SK-N-SH (cell line): Measurements from ENCODE around the gene CHL1. TPM values are rescaled to one million over a fixed set of nuclear protein-coding genes. Genes with fewer than 3 reads are reported as not detected.

Experiments
- CTCF ChIA-PET: fragments of 300-600, 350-600 bp; formaldehyde crosslinking; extraction: SDS; loops from one replicate; lab custom pipeline; 2021; lab: Yijun Ruan, JAX
- POLR2A ChIA-PET: fragments of 350-600 bp; sonication (Branson Sonifier 250); formaldehyde crosslinking; extraction: SDS; loops from one replicate; lab custom pipeline; 2020; ENCODE audit warnings: antibody characterized with exemption, inconsistent platforms; lab: Yijun Ruan, JAX
- DNase-seq: peaks from one replicate; pipeline ENCODE4 v3.0.0; 2012
- H2AFZ ChIP-seq: fragments of 200-600 bp; sonication (generic); 2 replicates; pipeline ENCODE4 v1.8.1; 2016; ENCODE audit warnings: antibody characterized with exemption, mild to moderate bottlenecking, low read depth
- H3F3A ChIP-seq: fragments of 200-600 bp; sonication (generic); replicated peaks from 2 replicates; pipeline ENCODE3; 2016; ENCODE audit warnings: antibody characterized with exemption, mild to moderate bottlenecking; ENCODE audit not compliant: insufficient read depth
- H3K27ac ChIP-seq, 2 experiments: fragments of 200-500 bp in 1 of 2; fragments of 200-600 bp in 1 of 2; sonication (Bioruptor generic) in 1 of 2; sonication (generic), shearing (Covaris generic) in 1 of 2; 2 replicates each; pipeline versions ENCODE4 v1.5.1 to v1.6.1; 2014 to 2016; ENCODE audit warnings: low read depth in 2 of 2, inconsistent platforms in 1 of 2, low read length in 1 of 2, mild to moderate bottlenecking in 1 of 2, mixed read lengths in 1 of 2
- H3K27me3 ChIP-seq: fragments of 200-600 bp; sonication (generic), shearing (Covaris generic); 2 replicates; pipeline ENCODE4 v1.6.1; 2016; ENCODE audit warnings: mixed run types; ENCODE audit not compliant: insufficient read depth
- H3K36me3 ChIP-seq, 2 experiments: fragments of 200-500 bp in 1 of 2; fragments of 200-600 bp in 1 of 2; sonication (Bioruptor generic) in 1 of 2; sonication (generic) in 1 of 2; replicated peaks in 1 of 2; 2 replicates each; pipeline versions ENCODE3 to v1.5.1; 2014 to 2016; ENCODE audit warnings: low read length in 1 of 2, mild to moderate bottlenecking in 1 of 2; ENCODE audit not compliant: insufficient read depth in 2 of 2, control insufficient read depth in 1 of 2
- H3K4me1 ChIP-seq, 2 experiments: fragments of 200-500 bp in 1 of 2; fragments of 200-600 bp in 1 of 2; sonication (Bioruptor generic) in 1 of 2; sonication (generic), shearing (Covaris generic) in 1 of 2; 2 replicates each; pipeline versions ENCODE4 v1.5.1 to v1.6.1; 2014 to 2016; ENCODE audit warnings: low read depth in 1 of 2, low read length in 1 of 2, mixed run types in 1 of 2; ENCODE audit not compliant: insufficient read depth in 2 of 2, control insufficient read depth in 1 of 2
- H3K4me2 ChIP-seq: fragments of 200-600 bp; sonication (generic), shearing (Covaris generic); 2 replicates; pipeline ENCODE4 v1.6.1; 2017; ENCODE audit warnings: mixed run types
- H3K4me3 ChIP-seq, 2 experiments: fragments of 200-500 bp in 1 of 2; fragments of 200-600 bp in 1 of 2; sonication (Bioruptor generic) in 1 of 2; sonication (generic), shearing (Covaris generic) in 1 of 2; 2 replicates each; pipeline versions ENCODE4 v1.5.1 to v1.8.1; 2014 to 2016; ENCODE audit warnings: low read depth in 2 of 2, inconsistent platforms in 1 of 2, low read length in 1 of 2, mild to moderate bottlenecking in 1 of 2, mixed read lengths in 1 of 2, moderate library complexity in 1 of 2
- H3K79me2 ChIP-seq: fragments of 200-600 bp; sonication (generic); 2 replicates; pipeline ENCODE4 v1.8.1; 2017; ENCODE audit warnings: mild to moderate bottlenecking; ENCODE audit not compliant: insufficient read depth
- H3K9ac ChIP-seq: fragments of 200-600 bp; sonication (generic); 2 replicates; pipeline ENCODE4 v1.6.1; 2017; ENCODE audit warnings: mixed run types
- H3K9me2 ChIP-seq: fragments of 200-600 bp; sonication (generic); 2 replicates; pipeline ENCODE4 v1.6.1; 2017; ENCODE audit warnings: mixed run types
- H3K9me3 ChIP-seq: fragments of 200-600 bp; sonication (generic); 2 replicates; pipeline ENCODE4 v1.6.1; 2017; ENCODE audit warnings: mixed run types, mild to moderate bottlenecking, moderate library complexity
- H4K20me1 ChIP-seq: fragments of 200-600 bp; sonication (generic); 2 replicates; pipeline ENCODE4 v1.6.1; 2017; ENCODE audit warnings: mild to moderate bottlenecking, mixed run types; ENCODE audit not compliant: insufficient read depth
- CHD2 ChIP-seq: fragments of 150-350 bp; IDR thresholded peaks from 2 replicates; pipeline ENCODE4 v1.6.1; 2018; ENCODE audit warnings: low read length; ENCODE audit not compliant: partially characterized antibody
- CTCF ChIP-seq: fragments of 200-600 bp; sonication (generic); IDR thresholded peaks from 2 replicates; pipeline ENCODE4 v1.6.1; 2017; ENCODE audit warnings: antibody characterized with exemption, mild to moderate bottlenecking, moderate library complexity
- EP300 ChIP-seq, 2 experiments: IDR thresholded peaks; 2 replicates each; pipeline versions ENCODE4 v1.4.0 to v1.6.1; 2012; ENCODE audit warnings: borderline replicate concordance in 1 of 2, low read depth in 1 of 2, low read length in 1 of 2
- GATA2 ChIP-seq: sonication (generic); formaldehyde crosslinking; IDR thresholded peaks from 2 replicates; pipeline ENCODE4 v1.5.0; 2020; ENCODE audit warnings: mild to moderate bottlenecking, missing genetic modification reagents
- PBX3 ChIP-seq: IDR thresholded peaks from 2 replicates; pipeline ENCODE4; 2012
- USF1 ChIP-seq: IDR thresholded peaks from 2 replicates; pipeline ENCODE4 v1.4.0; 2012; ENCODE audit warnings: low read depth, borderline replicate concordance
- ZBTB33 ChIP-seq: IDR thresholded peaks from 2 replicates; pipeline ENCODE4 v1.4.0; 2012; ENCODE audit warnings: low read depth, borderline replicate concordance
- WGBS: methylation state at CpG from one replicate; pipeline ENCODE4 v1.1.6; 2017; ENCODE audit warnings: low lambda C conversion rate; 5-methylcytosine and 5-hydroxymethylcytosine counted together
- polyA plus RNA-seq, 3 experiments: library from polyadenylated mRNA; depleted of rRNA; stranded (reverse); fragments of >200 nt; gene quantifications; 2 replicates each; pipeline ENCODE4 v1.2.3, GENCODE V29; 2012

CHL1 gene
- polyA plus RNA-seq (2012; rRNA removed): not detected in 2 replicates
- not detected in 2 replicates for polyA plus RNA-seq (2012; cell fraction: cytosol; rRNA removed)
- polyA plus RNA-seq (2012; cell fraction: nucleus; rRNA removed): not detected in 2 replicates

GRCh38 chr3:196311-197148, at the start of gene CHL1:
TSS of gene CHL1 (plus strand) at chr3:196763. CDS start at chr3:319777, 123,014 bp downstream.
- no peak within 1 kb of the TSS for H3K9ac ChIP-seq
- POLR2A ChIA-PET: no interaction called here

GRCh38 chr3:151614-152189, 44.9 kb upstream of the CHL1 start:
- Histone ChIP-seq H3K9me3 (no peaks in the 10 kb centered on the region), H3K4me1 (no peaks in the 10 kb centered on the region), H3K9ac (no peak overlapping the region), H3K27ac (no peak overlapping the region), H2AFZ (no peak overlapping the region), H3K27me3 (no peaks in the 10 kb centered on the region), H3K79me2 (no peaks in the 10 kb centered on the region), H3K36me3 (no peaks in the 10 kb centered on the region), H3F3A (no peaks in the 10 kb centered on the region), H3K9me2 (no peaks in the 10 kb centered on the region; the same call in 1 of the 2 replicates), H3K4me3 (no peak overlapping the region), H4K20me1 (no peaks in the 10 kb centered on the region), H3K4me2 (no peak overlapping the region)
- WGBS: 35% methylated on average over 2 of the region's 2 CpGs
- no peak for DNase-seq
- CTCF ChIA-PET: no interaction called here
- TF ChIP-seq CTCF: no peak
- no peak for TF ChIP-seq CHD2
- TF ChIP-seq PBX3: no peak
- no peak for TF ChIP-seq ZBTB33
- no peak for TF ChIP-seq EP300 (IDR thresholded peaks at IDR 0.05; ENCODE audit: borderline replicate concordance in 1 of 2, low read depth in 1 of 2, low read length in 1 of 2)
- TF ChIP-seq, all 33 proteins: peak for 0
- POLR2A ChIA-PET: no interaction called here

More at GRCh38 chr3:196311-197148, at the start of gene CHL1:
- Histone ChIP-seq H3K4me3 (peak within 1 kb of the TSS in 1 of 2 experiments; percentile 42; a peak in 2 of 4 replicates), H3K4me1 (peaks cover 0 to 9% of the 10 kb centered on the region in 2 experiments; a peak in 1 of 4 replicates), H3K27me3 (0 out of 2 replicates have a peak, but pooled peaks cover 6% of the 10 kb centered on the region), H3K9me2 (no peaks in the 10 kb centered on the region), H3F3A (no peaks in the 10 kb centered on the region), H3K27ac (no peak within 1 kb of the TSS), H4K20me1 (no peaks in the 10 kb centered on the region), H3K4me2 (peak within 1 kb of the TSS; percentile 28), H3K9me3 (no peaks in the 10 kb centered on the region), H3K79me2 (no peaks in the 10 kb centered on the region), H3K36me3 (no peaks in the 10 kb centered on the region), H2AFZ (no peak within 1 kb of the TSS)
- peak; percentile 82 for DNase-seq
- WGBS: 23% methylated on average over 16 of the region's 64 CpGs
- no peak for TF ChIP-seq USF1
- peak; percentile 20; the same call in 1 of the 2 replicates for TF ChIP-seq GATA2
- CTCF ChIA-PET: no interaction called here
